SU-DHL-6 (cell line): Measurements from ENCODE around the gene IL17RD.

Experiments
- CTCF ChIP-seq: fragments of 200-600 bp; sonication (generic); IDR thresholded peaks from one replicate; pipeline ENCODE4 v1.5.1; 2017; ENCODE audit warnings: antibody characterized with exemption, mild to moderate bottlenecking, low read length, moderate library complexity; ENCODE audit not compliant: insufficient read depth, poor library complexity, severe bottlenecking
- EZH2phosphoT487 ChIP-seq: fragments of 200-600 bp; sonication (generic), shearing (Covaris generic); conservative IDR thresholded peaks from 2 replicates; pipeline ENCODE4 v1.6.1; 2018; ENCODE audit warnings: mild to moderate bottlenecking, antibody characterized with exemption, low read length, moderate library complexity, mixed read lengths

- TF ChIP-seq CTCF, result no peak
- TF ChIP-seq EZH2phosphoT487, result no peak
Observed at GRCh38 chr3:57053122-57053521, 112.0 kb downstream of the IL17RD start.
